Stimulated activated CD4-positive, alpha-beta T cell treated with anti-CD3 and anti-CD28 coated beads, TNF-alpha, amount 100 ng/mL, for 4 hours (primary cell): Measurements from ENCODE around the gene DAZL.
"Not testable (repeated sequence)": the region's sequence is repeated elsewhere in the genome, so short reads cannot be mapped to it uniquely, and the experiment has no call there.

Source experiments
- DNase-seq, 3 experiments: peaks; one replicate each; pipeline ENCODE4 v3.0.0-alpha.2; 2020; ENCODE audit warnings: low read depth in 3 of 3

Gene DAZL

GRCh38 chr3:16604887-16605602 is at the start of gene DAZL:
Gene DAZL (minus strand): TSS chr3:16605423. CDS start chr3:16605205, 218 bp downstream.
- DNase-seq, result no peak

GRCh38 chr3:16654976-16655375 is 49.8 kb upstream of the DAZL start:
- DNase-seq, result no peak

GRCh38 chr3:16653712-16654111 is 48.5 kb upstream of the DAZL start:
- DNase-seq, result no peak

- no peak for DNase-seq
Measured at GRCh38 chr3:16647668-16648067, 42.4 kb upstream of the DAZL start.

- no peak for DNase-seq
Measured at GRCh38 chr3:16639806-16640205, 34.6 kb upstream of the DAZL start.

- DNase-seq, result no peak
Measured at GRCh38 chr3:16633948-16634347, 28.7 kb upstream of the DAZL start.

- no peak for DNase-seq
Measured at GRCh38 chr3:16632395-16632794, 27.2 kb upstream of the DAZL start.

- DNase-seq, result no peak
Measured at GRCh38 chr3:16618721-16619120, 13.5 kb upstream of the DAZL start.

- DNase-seq, result not testable (repeated sequence)
Measured at GRCh38 chr3:16617155-16617554, 11.9 kb upstream of the DAZL start.

GRCh38 chr3:16616083-16616482 is 10.9 kb upstream of the DAZL start:
- DNase-seq, result no peak

- no peak for DNase-seq
Measured at GRCh38 chr3:16614033-16615031, 9.1 kb upstream of the DAZL start.

- DNase-seq, result no peak
Measured at GRCh38 chr3:16609927-16610580, 4.8 kb upstream of the DAZL start.

GRCh38 chr3:16608816-16609215 is 3.6 kb upstream of the DAZL start:
- DNase-seq, result no peak

- DNase-seq, result no peak
Measured at GRCh38 chr3:16607718-16608117, 2.5 kb upstream of the DAZL start.

GRCh38 chr3:16606398-16606797 is 1.2 kb upstream of the DAZL start:
- DNase-seq, result no peak

GRCh38 chr3:16605966-16606365 is 743 bp upstream of the DAZL start:
- no peak for DNase-seq

GRCh38 chr3:16604433-16604832 is 790 bp downstream of the DAZL start:
- no peak for DNase-seq

- no peak for DNase-seq
Measured at GRCh38 chr3:16601537-16602005, 3.7 kb downstream of the DAZL start.

GRCh38 chr3:16600780-16601536 is 4.3 kb downstream of the DAZL start:
- DNase-seq, result peak; percentile 58 to 77 (median 61)

- no peak for DNase-seq
Measured at GRCh38 chr3:16599694-16600093, 5.5 kb downstream of the DAZL start.

GRCh38 chr3:16596352-16597032 is 8.7 kb downstream of the DAZL start:
- DNase-seq, result no peak
